Endothelial cell of umbilical vein (primary cell): ENCODE measurements around the gene PITX2.

Experiments used
- CTCF ChIP-seq, 2 donors: IDR thresholded peaks; 1 replicate in 1 of 2; 2 replicates in 1 of 2; pipeline ENCODE4 v1.5.1; 2011; ENCODE audit warnings: low read length in 2 of 2, mild to moderate bottlenecking in 2 of 2, moderate library complexity in 2 of 2, control low read depth in 1 of 2, inconsistent platforms in 1 of 2, low read depth in 1 of 2; ENCODE audit not compliant: insufficient read depth in 1 of 2; ENCODE audit errors: extremely low read depth in 1 of 2
- JUN ChIP-seq: IDR thresholded peaks from 2 replicates; pipeline ENCODE4 v1.6.1; 2011; ENCODE audit warnings: borderline replicate concordance, low read depth; ENCODE audit not compliant: insufficient read length, insufficient read depth
- POLR2AphosphoS5 ChIP-seq: IDR thresholded peaks from 2 replicates; pipeline ENCODE4 v1.6.1; 2012; ENCODE audit warnings: low read depth, mild to moderate bottlenecking, control low read depth, low read length, moderate library complexity; ENCODE audit not compliant: insufficient read depth

- no peak for TF ChIP-seq POLR2AphosphoS5
- TF ChIP-seq CTCF (IDR thresholded peaks at IDR 0.05; ENCODE audit: extremely low read depth in 1 of 2, insufficient read depth in 1 of 2, low read depth in 1 of 2, low read length in 2 of 2): peak; percentile 84 to 91
- TF ChIP-seq JUN: no peak
These were observed 9.0 kb upstream of the PITX2 start for GRCh38 chr4:110631584-110632505.
